Left ventricle myocardium inferior (tissue), 1 donor: ENCODE measurements around the gene PRDM11. TPM values are rescaled to one million over a fixed set of nuclear protein-coding genes. Genes with fewer than 3 reads are reported as not detected.

ENCODE experiments used
- DNase-seq: peaks from one replicate; pipeline ENCODE4 v3.0.0-alpha.2; 2020
- H3K27ac ChIP-seq: fragments of 200-600 bp; replicated peaks from 2 replicates; pipeline ENCODE4 v1.8.0; 2021
- H3K27me3 ChIP-seq: fragments of 200-600 bp; 2 replicates; pipeline ENCODE4 v1.8.0; 2021; ENCODE audit warnings: low read depth
- H3K36me3 ChIP-seq: fragments of 200-600 bp; 2 replicates; pipeline ENCODE4 v1.8.0; 2021
- H3K4me1 ChIP-seq: fragments of 200-600 bp; 2 replicates; pipeline ENCODE4 v1.8.0; 2021
- H3K4me3 ChIP-seq: fragments of 200-600 bp; 2 replicates; pipeline ENCODE4 v1.8.0; 2021; ENCODE audit warnings: mild to moderate bottlenecking, moderate library complexity
- H3K9me3 ChIP-seq: fragments of 200-600 bp; replicated peaks from 2 replicates; pipeline ENCODE4 v1.8.0; 2021
- intact Hi-C: fragments of 100-400 bp; cut with micrococcal nuclease; formaldehyde crosslinking; loops from one replicate; pipeline ENCODE4 v1.11.0; 2022
- total RNA-seq: library from RNA; stranded (reverse); fragmentation: NEBNext Ultra II Directional; extraction: Animal tissue kit (Norgen Biotek cat#: 25700); gene quantifications from one replicate; pipeline ENCODE4 v1.2.1, GENCODE V29; 2021
- TF ChIP-seq, protein P1 (sequence below): fragments of 200-600 bp; IDR thresholded peaks from 2 replicates; pipeline ENCODE4 v1.8.0; 2021; ENCODE audit warnings: antibody characterized with exemption, mild to moderate bottlenecking, borderline replicate concordance
- donor health status: DM: no; HTN: yes; CAD: no; lungs with severe emphysema.

Gene PRDM11
- total RNA-seq, 1 donor from 2014 or later, result 17.2 TPM

DNA sequence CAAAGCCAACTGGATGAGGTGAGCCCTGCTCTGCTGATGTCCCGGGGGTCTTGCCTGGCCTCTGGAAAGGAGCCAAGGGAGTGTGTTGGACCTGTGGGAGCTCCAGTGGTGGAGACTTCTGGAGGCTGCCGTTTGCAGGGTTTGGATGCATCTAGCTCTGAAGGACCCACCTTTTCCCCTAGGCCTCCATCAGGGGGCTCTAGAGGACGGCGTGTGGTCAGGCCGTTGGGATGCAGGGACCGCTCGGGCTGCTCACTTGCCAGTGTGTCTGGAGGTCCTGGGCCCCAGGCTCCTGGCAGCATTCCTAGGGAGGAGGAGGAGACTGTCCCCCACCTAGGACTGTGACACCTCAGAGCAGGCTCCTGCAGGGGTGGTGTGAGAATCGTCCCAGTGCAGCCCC, 58.3 kb downstream of the PRDM11 start:
- Histone ChIP-seq H3K36me3 (peaks cover 8% of the 10 kb centered on the region), H3K27ac (no peak overlapping the region), H3K27me3 (no peaks in the 10 kb centered on the region), H3K4me1 (peaks cover 35% of the 10 kb centered on the region), H3K9me3 (no peaks in the 10 kb centered on the region), H3K4me3 (no peak overlapping the region)
- no peak for DNase-seq
- intact Hi-C loops, result no loop called here
- TF ChIP-seq, protein P1, sequence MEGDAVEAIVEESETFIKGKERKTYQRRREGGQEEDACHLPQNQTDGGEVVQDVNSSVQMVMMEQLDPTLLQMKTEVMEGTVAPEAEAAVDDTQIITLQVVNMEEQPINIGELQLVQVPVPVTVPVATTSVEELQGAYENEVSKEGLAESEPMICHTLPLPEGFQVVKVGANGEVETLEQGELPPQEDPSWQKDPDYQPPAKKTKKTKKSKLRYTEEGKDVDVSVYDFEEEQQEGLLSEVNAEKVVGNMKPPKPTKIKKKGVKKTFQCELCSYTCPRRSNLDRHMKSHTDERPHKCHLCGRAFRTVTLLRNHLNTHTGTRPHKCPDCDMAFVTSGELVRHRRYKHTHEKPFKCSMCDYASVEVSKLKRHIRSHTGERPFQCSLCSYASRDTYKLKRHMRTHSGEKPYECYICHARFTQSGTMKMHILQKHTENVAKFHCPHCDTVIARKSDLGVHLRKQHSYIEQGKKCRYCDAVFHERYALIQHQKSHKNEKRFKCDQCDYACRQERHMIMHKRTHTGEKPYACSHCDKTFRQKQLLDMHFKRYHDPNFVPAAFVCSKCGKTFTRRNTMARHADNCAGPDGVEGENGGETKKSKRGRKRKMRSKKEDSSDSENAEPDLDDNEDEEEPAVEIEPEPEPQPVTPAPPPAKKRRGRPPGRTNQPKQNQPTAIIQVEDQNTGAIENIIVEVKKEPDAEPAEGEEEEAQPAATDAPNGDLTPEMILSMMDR, result peak; percentile 33

DNA sequence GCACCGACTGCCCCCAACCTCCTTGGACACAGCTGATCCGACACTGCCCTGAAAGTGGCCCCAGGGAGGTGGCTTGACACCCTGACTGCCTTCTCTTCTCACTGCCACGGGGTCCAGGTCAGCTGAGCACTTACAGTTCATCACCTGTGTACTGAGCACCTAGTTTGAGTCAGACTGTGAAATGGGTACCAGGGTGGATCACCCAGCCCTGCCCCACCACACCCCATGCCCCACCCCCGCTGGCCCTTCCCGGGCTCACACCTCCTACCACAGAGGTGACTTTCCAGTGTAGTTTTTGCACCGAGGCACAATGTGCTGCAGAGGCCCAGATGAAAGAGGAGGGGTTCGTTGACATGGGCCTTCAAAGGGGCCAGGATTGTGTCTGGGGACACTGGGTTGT, 59.5 kb downstream of the PRDM11 start:
- H3K4me3 ChIP-seq, result no peak overlapping the region
- no peaks in the 10 kb centered on the region for H3K27me3 ChIP-seq
- intact Hi-C loops, result no loop called here
- H3K36me3 ChIP-seq, result peaks cover 8% of the 10 kb centered on the region
- no peak for DNase-seq
- H3K27ac ChIP-seq, result no peak overlapping the region
- H3K9me3 ChIP-seq, result no peaks in the 10 kb centered on the region
- TF ChIP-seq, protein P1, result no peak
- H3K4me1 ChIP-seq, result peaks cover 48% of the 10 kb centered on the region

DNA sequence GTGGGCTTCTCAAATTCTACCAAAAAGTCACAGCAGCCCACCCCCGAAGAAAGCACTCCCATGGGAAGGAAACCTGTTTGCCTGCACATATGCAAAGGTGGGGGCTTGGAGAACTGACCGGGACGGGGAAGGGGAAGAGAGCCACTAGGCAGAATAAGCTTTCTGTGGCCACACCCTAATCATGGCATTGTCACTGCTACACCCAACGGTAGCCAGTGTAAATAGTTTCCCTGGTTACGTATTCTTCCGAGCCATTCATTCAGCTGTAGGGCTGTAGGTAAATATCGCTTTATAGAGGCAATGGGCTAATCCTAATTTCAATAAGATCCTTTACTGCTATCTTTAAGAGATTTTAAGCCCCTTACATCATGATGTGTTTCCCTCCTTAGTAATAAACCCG, 61.7 kb downstream of the PRDM11 start:
- intact Hi-C loops, result no loop called here
- no peaks in the 10 kb centered on the region for H3K9me3 ChIP-seq
- TF ChIP-seq, protein P1, result no peak
- peaks cover 18% of the 10 kb centered on the region for H3K36me3 ChIP-seq
- H3K27ac ChIP-seq, result peak overlapping the region; percentile 94
- no peak overlapping the region for H3K4me3 ChIP-seq
- H3K27me3 ChIP-seq, result no peaks in the 10 kb centered on the region
- DNase-seq, result no peak
- H3K4me1 ChIP-seq, result peaks cover 56% of the 10 kb centered on the region

DNA sequence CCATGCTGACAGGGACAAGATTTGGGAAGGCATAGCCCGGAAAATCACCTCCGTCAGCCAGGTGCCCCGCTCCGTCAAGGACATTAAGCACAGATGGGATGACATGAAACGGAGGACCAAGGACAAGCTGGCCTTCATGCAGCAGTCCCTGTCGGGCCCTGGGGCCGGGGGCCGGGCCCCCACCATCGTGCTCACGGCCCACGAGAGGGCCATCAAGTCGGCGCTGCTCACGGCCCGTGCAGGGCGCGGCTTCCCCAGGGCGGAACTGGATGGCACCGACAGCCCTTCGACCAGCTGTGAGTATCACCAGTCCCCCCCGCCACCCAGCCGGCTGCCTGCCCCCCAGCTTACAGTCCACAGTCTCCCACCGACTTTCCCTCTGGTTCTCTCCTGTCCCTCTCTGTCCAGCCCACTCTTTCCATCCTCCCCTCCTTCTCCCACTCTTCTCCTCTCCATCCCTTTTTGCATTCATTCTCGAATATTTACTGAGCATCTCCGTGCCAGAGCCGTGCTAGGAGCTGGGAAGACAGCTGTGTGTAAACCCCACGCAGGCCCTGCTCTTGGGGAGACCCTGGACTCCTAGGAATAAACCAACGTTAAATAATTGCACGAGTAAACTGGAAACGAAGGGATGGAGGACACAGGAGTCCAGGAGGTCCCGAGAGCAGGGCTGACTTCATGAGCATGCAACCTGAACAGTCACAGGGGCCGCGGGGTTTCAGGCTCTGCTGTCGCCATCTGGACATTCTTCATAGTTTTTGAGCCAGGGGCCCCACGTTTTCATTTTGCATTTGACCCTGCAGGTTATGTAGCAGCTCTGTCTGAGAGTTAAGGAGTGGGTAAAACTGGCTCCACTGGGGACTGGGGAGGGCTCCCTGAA, 62.8 kb downstream of the PRDM11 start:
- H3K27ac ChIP-seq, result peak overlapping the region; percentile 94
- intact Hi-C loops, result no loop called here
- peaks cover 56% of the 10 kb centered on the region for H3K4me1 ChIP-seq
- H3K36me3 ChIP-seq, result peaks cover 24% of the 10 kb centered on the region
- no peaks in the 10 kb centered on the region for H3K27me3 ChIP-seq
- peak overlapping the region; percentile 50 for H3K4me3 ChIP-seq
- no peaks in the 10 kb centered on the region for H3K9me3 ChIP-seq
- DNase-seq, result no peak
- TF ChIP-seq, protein P1, result no peak

DNA sequence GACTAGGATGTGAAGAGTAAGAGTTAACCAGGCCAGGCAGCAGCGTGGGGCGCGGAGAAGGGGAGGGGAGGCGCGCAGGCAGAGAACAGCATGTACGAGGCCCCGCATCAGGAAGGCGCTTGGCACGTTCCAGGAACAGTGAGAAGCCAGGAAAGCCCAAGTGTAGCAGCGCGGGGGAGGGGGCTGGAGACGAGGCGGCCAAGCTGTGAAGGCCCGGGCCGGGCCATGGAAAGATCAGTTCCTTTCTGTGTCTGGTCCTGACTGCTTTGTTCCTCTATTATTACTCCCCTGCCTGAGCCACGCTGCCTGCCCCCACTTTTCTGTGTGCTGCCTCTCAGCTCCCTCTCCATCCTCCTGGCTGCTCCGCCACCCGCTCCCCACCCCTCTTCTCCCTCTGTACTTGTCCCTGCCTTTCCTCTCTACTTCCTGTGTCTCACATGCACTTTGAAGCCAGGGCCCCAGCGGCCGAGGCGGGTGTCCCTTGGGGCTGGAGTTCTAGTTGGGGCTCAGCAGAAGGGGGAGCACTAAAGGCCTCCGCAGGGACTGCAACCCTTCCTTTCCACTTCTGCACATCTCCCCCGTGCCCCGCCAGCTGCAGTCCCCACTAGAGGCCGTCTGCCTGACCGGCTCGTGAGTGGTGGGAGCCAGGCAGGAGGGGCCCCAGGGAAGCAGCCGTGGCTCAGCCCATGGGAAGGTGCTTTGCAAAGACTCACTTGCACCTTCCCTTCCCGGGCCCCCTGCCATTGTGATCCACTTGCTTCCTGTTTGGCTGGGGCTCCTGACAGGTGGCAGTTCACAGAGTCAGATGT, 63.7 kb downstream of the PRDM11 start:
- Histone ChIP-seq H3K27ac (peak overlapping the region; percentile 94), H3K4me1 (peaks cover 60% of the 10 kb centered on the region), H3K36me3 (peaks cover 21% of the 10 kb centered on the region), H3K4me3 (peak overlapping the region; percentile 50), H3K9me3 (no peaks in the 10 kb centered on the region), H3K27me3 (no peaks in the 10 kb centered on the region)
- TF ChIP-seq, protein P1, result peak; percentile 35
- intact Hi-C loops, result no loop called here
- peak; percentile 94 for DNase-seq
